LNCAP (cell line): ENCODE data around the gene THBD.

ENCODE experiments used
- CTCF ChIP-seq: fragments of 450-650 bp; IDR thresholded peaks from 2 replicates; pipeline ENCODE4 v1.5.1; 2017; ENCODE audit warnings: mild to moderate bottlenecking

The THBD gene

DNA sequence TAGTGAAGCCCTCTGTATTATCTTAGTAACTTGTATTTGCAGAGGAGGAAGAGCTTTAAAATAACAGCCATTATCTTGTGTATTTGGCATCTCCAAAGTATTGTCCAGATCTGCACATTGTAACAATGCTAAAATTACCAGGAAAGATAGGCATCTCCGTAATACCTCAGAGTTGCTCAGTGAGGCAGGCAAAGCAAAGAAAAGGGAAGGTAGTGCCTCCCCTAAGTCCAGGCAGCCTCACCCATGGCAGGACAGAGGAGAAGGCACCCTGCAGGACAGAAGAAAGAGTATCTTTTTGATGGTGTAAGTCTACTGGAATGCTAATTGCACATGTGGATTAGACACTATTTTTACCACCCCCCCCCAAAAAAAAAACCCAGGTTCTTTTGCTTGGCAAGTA is 27.9 kb downstream of the THBD start:
- no peak for TF ChIP-seq CTCF

DNA sequence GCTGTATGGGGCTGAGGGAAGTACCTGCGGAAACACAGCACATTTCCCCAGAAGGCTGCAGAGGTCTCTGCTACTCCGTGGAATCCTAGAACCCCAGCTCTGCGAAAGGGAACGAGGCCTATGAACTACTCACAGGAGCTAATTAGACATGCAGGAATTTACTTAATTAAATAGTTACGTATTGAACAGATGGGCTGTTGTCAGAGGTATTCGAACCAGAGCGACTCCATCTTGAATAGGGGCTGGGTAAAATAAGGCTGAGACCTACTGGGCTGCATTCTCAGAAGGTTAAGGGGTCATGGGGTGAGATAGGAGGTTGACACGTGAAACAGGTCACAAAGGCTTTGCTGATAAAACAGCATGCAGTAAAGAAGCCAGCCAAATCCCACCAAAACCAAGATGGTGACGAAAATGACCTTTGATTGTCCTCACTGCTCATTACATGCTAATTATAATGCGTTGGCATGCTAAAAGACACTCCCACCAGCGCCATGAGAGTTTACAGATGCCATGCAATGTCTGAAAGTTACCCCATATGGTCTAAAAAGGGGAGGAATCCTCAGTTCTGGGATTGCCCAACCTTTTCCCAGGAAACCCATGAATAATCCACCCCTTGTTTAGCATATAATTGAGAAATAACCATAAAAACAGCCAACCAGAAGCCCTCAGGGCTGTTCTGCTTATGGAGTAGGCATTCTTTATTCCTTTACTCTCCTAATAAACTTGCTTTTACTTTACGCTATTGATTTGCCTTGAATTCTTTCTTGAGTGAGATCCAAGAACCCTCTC is 29.0 kb downstream of the THBD start:
- no peak for TF ChIP-seq CTCF

DNA sequence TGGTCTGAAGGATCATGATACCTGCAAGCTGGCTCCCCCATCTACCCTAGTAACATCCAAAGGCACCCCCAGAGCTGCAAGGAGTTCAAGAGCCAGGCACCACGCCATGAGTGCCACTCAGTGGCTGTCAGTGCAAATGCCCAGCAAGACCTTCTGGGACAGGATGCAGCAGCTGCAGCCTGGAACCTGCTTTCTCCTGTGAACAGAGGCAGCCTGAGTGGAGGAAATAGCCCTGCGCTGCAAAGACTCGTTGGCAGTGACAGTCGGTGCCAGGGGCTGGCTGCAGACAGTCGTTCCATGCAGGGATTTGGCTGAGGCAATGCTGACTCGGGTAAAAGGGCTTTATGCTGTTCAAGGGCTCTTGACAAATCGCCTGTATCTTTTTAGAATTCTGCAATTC is 30.1 kb downstream of the THBD start:
- TF ChIP-seq CTCF = no peak

GRCh38 chr20:23018941-23019340 is 30.5 kb downstream of the THBD start:
- no peak for TF ChIP-seq CTCF

DNA sequence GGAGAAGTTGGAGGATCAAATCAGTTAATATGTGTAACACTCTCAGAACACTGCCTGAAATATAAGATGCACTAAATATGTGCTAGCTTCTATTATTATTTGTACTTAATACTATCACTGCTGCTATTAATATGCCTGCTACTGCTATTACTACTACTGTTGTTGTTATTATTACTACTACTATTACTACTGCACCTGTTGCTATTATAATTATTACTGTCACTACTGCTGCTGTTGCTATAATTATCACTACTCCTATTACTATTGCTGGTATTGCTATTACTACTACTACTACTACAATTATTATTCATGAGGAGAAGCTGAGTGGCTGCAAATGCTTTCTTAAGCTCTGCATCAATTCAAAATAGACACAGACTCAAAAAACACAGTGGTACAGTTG is 31.0 kb downstream of the THBD start:
- TF ChIP-seq CTCF = no peak

GRCh38 chr20:23017516-23017915 is 32.0 kb downstream of the THBD start:
- TF ChIP-seq CTCF = no peak

GRCh38 chr20:23013429-23013828 is 36.0 kb downstream of the THBD start:
- no peak for TF ChIP-seq CTCF
